Middle frontal gyrus (tissue), 1 donor: Measurements from ENCODE around the gene HSF4.
"Not testable (repeated sequence)": the region's sequence is repeated elsewhere in the genome, so short reads cannot be mapped to it uniquely, and the experiment has no call there.

Experiments
- DNase-seq: peaks from one replicate; pipeline ENCODE4 v3.0.0-alpha.2; 2015; ENCODE audit warnings: low spot score; ENCODE audit errors: extremely low spot score

Gene HSF4

GRCh38 chr16:67164599-67165061, at the start of gene HSF4:
Gene HSF4, plus strand, starts transcription at chr16:67164745. Its CDS starts 67 bp downstream, at chr16:67164812.
- DNase-seq, result no peak

- no peak for DNase-seq
Observed at GRCh38 chr16:67114793-67115192, 49.8 kb upstream of the HSF4 start.

GRCh38 chr16:67115639-67116038, 48.9 kb upstream of the HSF4 start:
- no peak for DNase-seq

GRCh38 chr16:67116388-67117311, 47.9 kb upstream of the HSF4 start:
- DNase-seq, result no peak

- DNase-seq, result no peak
Observed at GRCh38 chr16:67117716-67118115, 46.8 kb upstream of the HSF4 start.

GRCh38 chr16:67120025-67120424, 44.5 kb upstream of the HSF4 start:
- no peak for DNase-seq

- DNase-seq, result not testable (repeated sequence)
Observed at GRCh38 chr16:67122799-67123198, 41.7 kb upstream of the HSF4 start.

GRCh38 chr16:67128417-67128816, 36.1 kb upstream of the HSF4 start:
- DNase-seq, result no peak

- DNase-seq, result no peak
Observed at GRCh38 chr16:67128887-67129286, 35.7 kb upstream of the HSF4 start.

- DNase-seq, result no peak
Observed at GRCh38 chr16:67129422-67129821, 35.1 kb upstream of the HSF4 start.

GRCh38 chr16:67137605-67138004, 26.9 kb upstream of the HSF4 start:
- no peak for DNase-seq

GRCh38 chr16:67141391-67141790, 23.2 kb upstream of the HSF4 start:
- no peak for DNase-seq

GRCh38 chr16:67142342-67142741, 22.2 kb upstream of the HSF4 start:
- DNase-seq, result no peak

- DNase-seq, result no peak
Observed at GRCh38 chr16:67144943-67145342, 19.6 kb upstream of the HSF4 start.

GRCh38 chr16:67145746-67146145, 18.8 kb upstream of the HSF4 start:
- DNase-seq, result no peak

GRCh38 chr16:67146523-67147357, 17.8 kb upstream of the HSF4 start:
- DNase-seq, result no peak

GRCh38 chr16:67147437-67148140, 17.0 kb upstream of the HSF4 start:
- no peak for DNase-seq

- no peak for DNase-seq
Observed at GRCh38 chr16:67148221-67148620, 16.3 kb upstream of the HSF4 start.

- DNase-seq, result no peak
Observed at GRCh38 chr16:67148656-67149275, 15.8 kb upstream of the HSF4 start.

- DNase-seq, result no peak
Observed at GRCh38 chr16:67149276-67150046, 15.1 kb upstream of the HSF4 start.
